ENCODE measurements around the gene OR2L8.

OR2L8 gene

GRCh38 chr1:247992986-247993385, 44.3 kb downstream of the OR2L8 start:
- no peak for DNase-seq (ENCODE audit: low read depth)

GRCh38 chr1:247998811-247999210, 50.2 kb downstream of the OR2L8 start:
- no peak for DNase-seq (ENCODE audit: low read depth)

Measured in stimulated activated CD8-positive, alpha-beta memory T cell treated with anti-CD3 and anti-CD28 coated beads, Interleukin-15, amount 100 ng/mL, for 1 hour (primary cell).